HK-2 (cell line): ENCODE data around the gene OCEL1.

ENCODE experiments used
- DNase-seq: peaks from one replicate; pipeline ENCODE4 v3.0.0-alpha.2; 2018; ENCODE audit not compliant: unreplicated experiment

OCEL1 gene

DNA sequence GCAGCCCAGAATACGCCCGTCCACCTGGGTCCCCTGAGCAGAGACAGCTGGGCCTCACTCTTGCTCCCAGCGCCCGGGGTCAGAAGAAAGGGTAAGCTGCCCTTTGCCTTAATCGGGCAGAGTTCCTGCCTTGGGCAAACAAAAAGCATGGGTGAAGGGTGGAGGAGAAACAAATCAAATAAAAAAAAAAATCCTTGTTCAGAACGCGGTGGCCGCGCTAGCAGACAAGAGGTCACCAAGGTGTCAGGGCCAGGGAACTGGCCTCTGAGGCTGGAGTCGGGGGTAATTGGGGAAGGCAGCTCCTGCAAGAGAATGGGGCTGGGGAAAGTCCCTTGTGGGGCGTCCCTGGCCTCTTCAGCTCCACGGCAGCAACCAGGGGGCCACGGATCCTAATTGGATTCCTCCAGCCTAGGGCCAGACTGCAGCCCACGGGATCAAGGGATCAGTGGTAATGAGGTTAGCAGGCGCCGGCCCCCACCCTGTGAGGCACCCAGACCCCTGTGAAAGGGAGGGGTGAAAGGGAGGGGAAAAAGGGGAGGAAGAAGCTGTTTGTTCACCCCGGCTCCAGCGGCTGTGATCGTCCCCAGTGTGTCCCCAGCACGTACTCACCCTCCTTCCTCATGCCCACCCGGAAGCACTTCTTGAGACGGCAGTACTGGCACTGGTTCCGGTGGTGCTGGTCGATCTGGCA, 14.2 kb downstream of the OCEL1 start:
- DNase-seq, result no peak

DNA sequence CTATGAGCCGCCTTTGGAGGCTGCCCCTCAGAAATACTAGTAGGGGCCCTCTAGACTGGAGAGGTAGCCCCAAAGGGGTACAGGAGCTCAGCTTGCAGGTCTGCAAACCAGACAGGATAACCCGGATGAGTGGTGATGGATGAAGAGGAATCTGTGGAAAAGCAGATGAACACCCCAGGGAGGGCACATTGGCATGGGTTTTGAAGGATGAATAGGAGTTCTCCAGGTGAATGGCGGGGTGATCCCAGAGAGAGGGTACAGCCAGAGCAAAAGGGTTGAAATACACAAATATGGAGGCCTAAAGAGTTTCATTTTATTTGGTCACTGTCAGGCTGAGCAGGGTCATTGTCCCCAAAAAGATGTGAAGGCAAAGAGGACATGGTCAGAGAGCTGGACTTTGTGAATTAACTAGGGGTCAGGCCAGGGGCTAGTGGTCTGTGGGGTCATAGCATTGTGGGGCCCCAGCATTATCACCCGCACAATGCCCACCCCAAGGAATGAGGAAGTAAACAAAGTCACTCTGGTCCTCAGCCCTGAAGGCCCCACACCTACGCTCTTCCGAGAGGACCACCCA, 14.9 kb downstream of the OCEL1 start:
- no peak for DNase-seq

DNA sequence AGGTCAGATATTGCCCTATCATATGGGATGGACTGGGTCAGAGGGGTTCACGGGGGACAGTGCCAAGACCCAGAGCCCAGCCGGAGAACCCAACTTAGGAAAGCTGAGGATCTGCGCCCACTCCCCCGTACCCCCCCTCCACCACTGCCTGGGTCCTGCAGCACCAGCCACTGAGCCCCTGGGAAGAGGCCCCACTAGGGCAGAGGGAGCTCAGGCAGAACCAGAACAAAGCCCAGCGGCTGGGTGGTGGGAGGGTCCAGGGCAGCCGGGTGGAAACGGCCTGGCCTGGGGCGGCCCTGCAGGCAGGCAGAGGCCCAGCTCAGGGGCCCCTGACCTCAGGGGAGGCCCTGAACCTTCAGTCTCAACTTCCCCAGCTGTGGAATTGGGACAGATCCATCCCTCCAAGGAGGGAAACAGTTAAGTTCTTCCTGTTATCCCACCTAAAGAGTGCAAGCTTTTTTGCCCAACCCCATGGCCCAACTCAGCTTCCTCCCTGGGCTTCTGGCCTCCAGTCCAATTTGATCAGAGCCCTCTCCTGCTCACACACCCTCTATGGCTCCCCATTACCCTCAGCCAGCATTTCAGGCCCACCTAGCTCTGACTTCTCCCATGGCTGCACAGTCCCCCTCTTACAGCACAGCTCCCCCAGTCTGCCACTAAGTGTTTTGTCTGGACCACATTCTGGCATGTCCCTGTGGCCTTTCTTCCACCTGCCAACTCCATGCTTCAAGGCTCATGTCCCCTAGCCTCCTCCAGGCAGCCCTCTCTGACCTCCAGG, 16.6 kb downstream of the OCEL1 start:
- DNase-seq, result no peak

GRCh38 chr19:17243211-17243829, 17.3 kb downstream of the OCEL1 start:
- DNase-seq, result no peak

DNA sequence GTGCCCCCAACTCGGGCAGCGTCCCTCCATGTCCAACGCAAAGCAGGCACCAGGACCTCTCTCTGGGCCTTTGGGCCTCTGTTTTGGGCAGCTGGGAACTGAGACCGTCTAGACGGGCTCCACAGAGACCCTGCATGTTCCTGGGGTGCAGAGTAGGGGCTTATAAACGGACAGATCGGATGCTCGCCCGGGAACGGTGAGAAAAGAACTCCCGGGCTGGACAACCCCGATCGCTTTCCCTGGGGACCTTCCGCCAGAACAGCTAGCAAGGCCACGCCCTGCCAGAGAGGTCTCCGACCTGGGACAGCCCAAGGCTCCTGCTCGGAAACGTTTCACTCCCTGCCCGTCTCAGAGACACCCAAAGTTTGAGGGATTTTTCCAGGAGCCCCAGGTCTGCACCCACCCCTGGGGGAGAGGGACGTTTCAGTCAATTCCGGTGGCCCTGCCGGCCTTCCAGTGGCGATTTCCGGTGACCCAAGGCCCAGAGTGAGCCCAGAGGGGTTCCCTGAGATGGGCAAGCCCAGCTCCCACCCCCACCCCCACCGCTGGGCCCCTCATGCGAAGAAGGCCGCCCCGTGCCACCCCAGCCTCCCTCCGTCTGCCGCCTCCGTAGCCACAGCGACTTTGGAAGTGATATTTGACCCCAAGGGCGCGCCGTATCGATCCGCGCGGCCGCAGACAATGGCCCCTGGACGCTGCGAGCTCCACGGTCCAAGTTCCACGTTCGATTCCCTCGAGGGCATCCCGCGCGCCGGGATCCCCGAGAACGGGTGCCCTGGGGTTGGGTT, 18.0 kb downstream of the OCEL1 start:
- peak; percentile 63 for DNase-seq

- no peak for DNase-seq
Measured at GRCh38 chr19:17244618-17245534, 18.9 kb downstream of the OCEL1 start.

DNA sequence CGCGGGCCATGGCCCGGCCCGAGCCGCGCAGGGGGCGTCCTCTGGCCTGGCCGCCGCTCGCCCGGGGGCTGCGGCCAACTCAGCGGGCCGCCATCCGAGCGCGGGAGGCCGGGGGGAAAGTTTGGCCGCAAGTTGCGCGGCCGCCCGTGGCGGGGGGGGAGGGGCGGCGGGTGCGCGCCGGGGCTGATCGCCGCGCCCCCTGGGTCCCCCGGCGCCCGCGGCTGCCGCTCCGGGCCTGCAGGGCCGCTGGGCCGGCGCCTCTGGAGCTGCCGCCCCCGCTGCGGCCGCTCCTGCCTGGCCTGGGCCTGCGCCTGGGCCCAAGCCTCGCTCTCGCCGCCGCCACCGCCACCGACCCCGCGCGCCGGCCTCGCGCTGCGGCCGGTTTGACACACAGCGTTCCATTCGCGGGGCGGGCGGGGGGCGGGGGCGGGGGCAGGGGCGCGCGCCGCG, 19.5 kb downstream of the OCEL1 start, which contains the start of gene NR2F6:
TSS of gene NR2F6 (minus strand) at position 385 of the 450 bp plus-strand sequence. CDS start 699 bp downstream, outside the sequence.
- DNase-seq, result peak; percentile 45

DNA sequence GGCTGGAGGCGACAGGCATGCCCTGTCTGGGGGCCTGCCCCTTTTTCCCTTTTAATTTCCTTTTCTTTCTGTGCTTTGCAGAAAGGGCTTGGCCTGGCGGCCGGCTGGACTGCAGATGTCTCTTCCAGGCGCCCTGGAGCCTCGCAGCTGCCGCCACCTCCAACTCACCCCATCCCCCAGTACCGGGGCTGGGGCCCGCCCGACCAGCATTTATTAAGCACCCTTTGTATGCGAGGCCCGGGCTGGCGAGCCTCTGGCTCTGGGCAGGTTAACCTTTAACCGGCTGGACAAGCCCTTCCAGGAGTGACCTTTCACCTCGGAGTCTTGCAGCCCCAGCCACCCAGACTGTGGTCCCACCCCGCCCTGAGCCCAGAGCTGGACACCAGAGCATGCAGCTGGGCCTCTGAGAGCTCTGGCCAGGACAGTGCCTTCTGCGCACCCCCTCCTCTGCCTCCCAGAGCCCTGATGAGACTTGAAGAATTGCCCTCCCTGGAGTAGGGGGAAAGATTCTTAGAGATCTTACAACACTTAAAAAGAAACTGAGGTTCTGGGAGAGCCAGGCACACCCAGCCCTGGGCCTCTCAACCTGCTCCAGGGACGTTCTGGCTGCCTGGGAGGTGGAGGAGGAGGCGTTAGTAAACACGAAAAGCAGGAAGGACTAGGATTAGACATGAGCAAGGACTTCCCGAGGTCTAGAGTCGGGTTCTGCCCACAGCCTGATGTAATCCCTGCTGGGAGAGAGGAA, 20.8 kb downstream of the OCEL1 start:
- DNase-seq, result no peak

- DNase-seq, result no peak
Measured at GRCh38 chr19:17248011-17248776, 22.2 kb downstream of the OCEL1 start.

DNA sequence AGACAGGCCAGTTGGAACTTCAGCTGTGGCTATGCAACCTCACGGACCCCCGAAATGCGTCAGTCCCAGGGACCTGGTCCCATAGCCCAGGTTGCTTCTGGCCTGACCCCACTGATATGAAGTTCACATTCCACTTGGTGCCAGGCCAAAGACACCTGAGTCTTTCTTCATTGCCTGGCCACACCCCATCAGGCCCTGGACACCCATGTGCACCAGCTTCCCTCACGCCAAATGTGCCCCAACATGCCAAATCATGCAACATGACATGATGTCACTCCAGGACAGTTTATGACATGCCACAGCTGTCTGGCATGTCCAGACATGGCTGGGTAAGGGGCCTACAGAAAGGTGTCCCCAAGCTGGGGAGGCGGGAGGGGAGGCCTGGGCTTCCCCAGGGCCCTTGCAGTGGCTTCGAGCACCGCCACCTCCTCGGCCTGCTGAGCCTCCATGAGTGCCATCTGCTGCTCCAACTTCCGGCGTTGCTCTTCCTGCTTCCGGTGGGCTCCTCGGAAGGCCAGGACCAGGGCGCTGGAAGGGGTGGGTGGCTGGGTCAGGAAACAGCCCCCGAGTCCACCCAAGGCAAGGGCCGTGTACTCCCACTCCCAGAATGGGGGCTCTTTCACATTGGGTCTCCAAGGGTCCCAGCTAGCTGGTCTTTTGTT, 24.0 kb downstream of the OCEL1 start:
- DNase-seq, result no peak

GRCh38 chr19:17254636-17255035, 28.6 kb downstream of the OCEL1 start:
- no peak for DNase-seq

DNA sequence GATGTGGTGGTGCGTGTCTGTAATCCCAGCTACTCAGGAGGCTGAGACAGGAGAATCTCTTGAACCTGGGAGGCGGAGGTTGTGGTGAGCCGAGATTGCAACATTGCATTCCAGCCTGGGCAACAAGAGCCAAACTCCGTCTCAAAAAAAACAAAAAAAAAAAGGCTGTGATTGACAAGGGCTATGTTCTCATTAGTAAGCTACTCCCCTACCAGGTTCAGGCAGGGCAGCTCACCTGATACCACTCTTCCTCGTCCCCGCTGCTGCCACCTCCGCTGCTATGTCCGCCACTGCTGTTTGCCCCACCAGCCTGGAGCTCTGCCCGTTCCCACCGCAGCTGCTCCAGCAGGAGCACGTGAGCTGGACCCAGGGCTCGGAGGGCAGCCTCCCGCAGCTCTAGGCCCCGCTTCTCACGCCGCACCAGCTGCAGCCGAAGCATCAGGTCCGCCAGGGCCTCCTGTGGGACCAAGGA, 29.2 kb downstream of the OCEL1 start:
- DNase-seq, result no peak

DNA sequence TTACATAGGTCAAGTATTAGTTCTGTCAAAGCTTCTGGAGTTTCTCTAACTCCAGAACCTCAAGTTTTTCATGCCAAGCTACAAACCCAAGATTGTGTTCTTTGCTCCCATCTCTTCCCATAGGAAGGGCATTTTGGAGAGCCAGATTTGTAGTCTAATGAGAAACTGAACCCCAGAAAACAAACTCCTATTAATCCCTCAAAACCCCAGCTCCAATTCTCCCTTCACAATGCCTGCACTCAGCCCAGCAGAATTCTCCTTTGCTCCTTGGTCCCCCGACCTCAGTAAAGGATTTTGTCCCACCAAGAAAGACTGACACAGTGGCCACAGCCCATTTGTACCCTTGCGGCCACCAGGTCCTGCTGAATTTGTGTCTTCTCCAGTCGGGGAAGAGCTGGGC, 30.1 kb downstream of the OCEL1 start:
- DNase-seq, result no peak

DNA sequence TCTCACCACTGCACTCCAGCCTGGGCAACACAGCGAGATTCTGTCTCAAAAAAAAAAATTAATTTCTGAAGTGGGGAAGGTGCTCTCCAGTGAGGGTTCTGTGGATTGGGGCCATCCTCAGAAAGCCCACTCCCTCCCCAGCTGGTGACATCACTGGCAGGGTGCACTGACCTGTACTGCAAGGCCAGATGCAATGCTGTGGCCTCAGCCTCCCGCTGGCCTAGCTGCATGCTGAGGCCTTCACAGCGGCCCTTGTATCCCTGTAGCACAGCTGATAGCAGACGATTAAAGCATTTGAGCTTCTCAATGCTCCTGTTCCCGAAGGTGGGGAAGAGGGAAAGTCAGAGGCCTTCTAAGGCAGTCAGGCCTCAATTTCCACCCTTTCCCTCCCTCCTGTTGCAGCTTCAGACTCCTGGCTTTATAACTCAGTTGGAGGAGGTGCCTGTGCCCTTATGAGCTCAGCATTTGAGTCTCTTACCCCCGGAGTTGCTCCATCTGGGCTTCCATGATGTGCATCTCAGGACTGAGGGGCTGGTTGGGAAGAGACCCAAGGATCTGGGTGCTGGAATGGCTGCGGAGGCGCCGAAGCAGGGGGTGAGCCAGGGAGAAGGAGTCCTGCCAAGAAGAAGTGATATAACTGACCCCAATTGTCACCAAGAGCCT, 33.2 kb downstream of the OCEL1 start:
- DNase-seq, result no peak

- no peak for DNase-seq
Measured at GRCh38 chr19:17259934-17260333, 33.9 kb downstream of the OCEL1 start.

DNA sequence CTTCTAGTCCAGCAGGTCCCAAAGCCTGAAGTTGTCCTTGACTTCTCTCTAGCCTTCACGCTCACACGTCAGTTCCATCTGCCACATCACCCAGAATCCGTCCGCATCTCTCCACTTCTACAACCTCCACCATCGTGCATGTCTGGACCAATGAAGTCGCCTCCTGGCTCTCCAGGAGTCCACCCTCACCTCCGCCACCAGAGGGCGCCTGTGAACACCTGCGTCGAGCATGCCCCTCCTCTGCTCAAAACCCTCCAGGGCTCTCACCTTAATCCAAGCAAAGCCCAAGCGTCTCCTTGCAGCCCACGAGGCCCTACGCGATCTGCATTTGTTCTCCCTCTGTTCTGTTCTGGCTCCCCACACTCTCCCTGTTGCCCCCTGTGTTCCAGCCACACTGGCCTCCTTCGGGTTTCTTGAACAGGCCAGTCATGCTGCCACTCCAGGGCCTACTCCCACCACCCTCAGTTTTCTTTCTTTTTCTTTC, 34.9 kb downstream of the OCEL1 start:
- peak; percentile 83 for DNase-seq

DNA sequence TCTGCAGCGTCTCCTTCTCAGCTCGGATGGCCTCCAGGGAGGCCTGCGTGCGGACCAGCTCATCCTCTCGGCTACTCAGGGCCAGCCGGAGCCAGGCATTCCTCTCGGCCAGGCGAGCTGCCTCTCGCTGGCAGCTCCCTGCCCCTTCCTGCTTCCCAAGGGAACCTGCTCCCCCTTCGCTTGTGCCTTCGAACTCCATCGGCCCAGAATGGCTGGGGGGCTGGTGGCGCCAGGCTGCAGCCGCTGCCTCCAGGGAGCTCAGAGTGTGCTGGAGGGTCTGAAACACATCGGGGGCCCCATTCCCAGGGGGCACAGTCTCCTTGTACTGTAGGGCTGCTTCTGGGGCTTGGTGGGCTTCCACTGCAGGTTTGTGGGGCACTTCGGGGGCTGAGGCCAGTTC, 36.5 kb downstream of the OCEL1 start:
- no peak for DNase-seq
